Measurements from ENCODE around the gene XAGE5.
"Not testable (repeated sequence)": the region's sequence is repeated elsewhere in the genome, so short reads cannot be mapped to it uniquely, and the experiment has no call there.

Gene XAGE5

GRCh38 chrX:52811065-52811625 lies at the start of gene XAGE5:
Gene XAGE5 (plus strand): TSS chrX:52811287. CDS start chrX:52812567, 1,280 bp downstream.
- no peak for DNase-seq (ENCODE audit: low read depth)

GRCh38 chrX:52765983-52766382 lies 45.1 kb upstream of the XAGE5 start:
- not testable (repeated sequence) for DNase-seq (ENCODE audit: low read depth)

- not testable (repeated sequence) for DNase-seq (ENCODE audit: low read depth)
These were observed 37.6 kb upstream of the XAGE5 start for GRCh38 chrX:52773504-52773903.

- DNase-seq (ENCODE audit: low read depth), result not testable (repeated sequence)
These were observed 13.8 kb upstream of the XAGE5 start, which contains the start of gene SPANXN5 for GRCh38 chrX:52797327-52797726. Gene SPANXN5 (minus strand): TSS chrX:52797427. CDS start chrX:52797348, 79 bp downstream.

- not testable (repeated sequence) for DNase-seq (ENCODE audit: low read depth)
These were observed 6.2 kb upstream of the XAGE5 start for GRCh38 chrX:52804876-52805275.

- DNase-seq (ENCODE audit: low read depth), result no peak
These were observed 8.7 kb downstream of the XAGE5 start for GRCh38 chrX:52819788-52820187.

GRCh38 chrX:52821079-52821760 lies 10.1 kb downstream of the XAGE5 start:
- DNase-seq (ENCODE audit: low read depth), result no peak

- DNase-seq (ENCODE audit: low read depth), result no peak
These were observed 13.5 kb downstream of the XAGE5 start for GRCh38 chrX:52824608-52825007.

- no peak for DNase-seq (ENCODE audit: low read depth)
These were observed 19.5 kb downstream of the XAGE5 start for GRCh38 chrX:52830551-52830950.

- no peak for DNase-seq (ENCODE audit: low read depth)
These were observed 28.1 kb downstream of the XAGE5 start for GRCh38 chrX:52839137-52839536.

- not testable (repeated sequence) for DNase-seq (ENCODE audit: low read depth)
These were observed 32.5 kb downstream of the XAGE5 start for GRCh38 chrX:52843619-52844018.

- DNase-seq (ENCODE audit: low read depth), result no peak
These were observed 41.2 kb downstream of the XAGE5 start for GRCh38 chrX:52852110-52852860.

- not testable (repeated sequence) for DNase-seq (ENCODE audit: low read depth)
These were observed 46.0 kb downstream of the XAGE5 start for GRCh38 chrX:52856991-52857525.

GRCh38 chrX:52865343-52865998 lies 54.4 kb downstream of the XAGE5 start:
- DNase-seq (ENCODE audit: low read depth), result no peak

All from GM04504 (cell line).